ENCODE results near the gene LDB3.
A peak's percentile ranks its signal among the peaks of the same experiment; 100 is the strongest.

Gene LDB3

DNA sequence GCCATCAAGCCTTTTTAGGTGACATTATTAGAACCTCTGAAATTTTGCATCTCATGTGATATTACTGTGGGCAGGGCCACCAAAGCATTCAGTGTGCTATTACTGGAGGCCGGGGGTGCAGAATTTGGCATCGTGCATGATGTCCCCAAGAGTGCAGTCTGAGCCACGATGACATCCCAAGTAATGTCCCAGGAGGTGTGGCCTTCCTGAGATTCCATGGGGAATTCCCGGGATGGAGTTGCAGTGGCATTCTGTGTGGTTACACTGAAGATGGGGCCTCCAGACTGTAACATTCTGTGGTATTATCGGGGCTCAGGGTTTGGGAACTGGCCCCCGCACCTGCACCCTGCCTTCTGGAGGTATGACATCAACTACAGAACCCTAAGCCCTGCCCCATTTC lies 9.1 kb downstream of the LDB3 start:
- DNase-seq (ENCODE audit: low read depth), result no peak
- TF ChIP-seq, protein P1, sequence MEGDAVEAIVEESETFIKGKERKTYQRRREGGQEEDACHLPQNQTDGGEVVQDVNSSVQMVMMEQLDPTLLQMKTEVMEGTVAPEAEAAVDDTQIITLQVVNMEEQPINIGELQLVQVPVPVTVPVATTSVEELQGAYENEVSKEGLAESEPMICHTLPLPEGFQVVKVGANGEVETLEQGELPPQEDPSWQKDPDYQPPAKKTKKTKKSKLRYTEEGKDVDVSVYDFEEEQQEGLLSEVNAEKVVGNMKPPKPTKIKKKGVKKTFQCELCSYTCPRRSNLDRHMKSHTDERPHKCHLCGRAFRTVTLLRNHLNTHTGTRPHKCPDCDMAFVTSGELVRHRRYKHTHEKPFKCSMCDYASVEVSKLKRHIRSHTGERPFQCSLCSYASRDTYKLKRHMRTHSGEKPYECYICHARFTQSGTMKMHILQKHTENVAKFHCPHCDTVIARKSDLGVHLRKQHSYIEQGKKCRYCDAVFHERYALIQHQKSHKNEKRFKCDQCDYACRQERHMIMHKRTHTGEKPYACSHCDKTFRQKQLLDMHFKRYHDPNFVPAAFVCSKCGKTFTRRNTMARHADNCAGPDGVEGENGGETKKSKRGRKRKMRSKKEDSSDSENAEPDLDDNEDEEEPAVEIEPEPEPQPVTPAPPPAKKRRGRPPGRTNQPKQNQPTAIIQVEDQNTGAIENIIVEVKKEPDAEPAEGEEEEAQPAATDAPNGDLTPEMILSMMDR (IDR thresholded peaks at IDR 0.05; ENCODE audit: insufficient read depth, low read depth, low read length, missing control alignments), result no peak
- no peak overlapping the region for H3K4me3 ChIP-seq (ENCODE audit: low read depth, low read length)

DNA sequence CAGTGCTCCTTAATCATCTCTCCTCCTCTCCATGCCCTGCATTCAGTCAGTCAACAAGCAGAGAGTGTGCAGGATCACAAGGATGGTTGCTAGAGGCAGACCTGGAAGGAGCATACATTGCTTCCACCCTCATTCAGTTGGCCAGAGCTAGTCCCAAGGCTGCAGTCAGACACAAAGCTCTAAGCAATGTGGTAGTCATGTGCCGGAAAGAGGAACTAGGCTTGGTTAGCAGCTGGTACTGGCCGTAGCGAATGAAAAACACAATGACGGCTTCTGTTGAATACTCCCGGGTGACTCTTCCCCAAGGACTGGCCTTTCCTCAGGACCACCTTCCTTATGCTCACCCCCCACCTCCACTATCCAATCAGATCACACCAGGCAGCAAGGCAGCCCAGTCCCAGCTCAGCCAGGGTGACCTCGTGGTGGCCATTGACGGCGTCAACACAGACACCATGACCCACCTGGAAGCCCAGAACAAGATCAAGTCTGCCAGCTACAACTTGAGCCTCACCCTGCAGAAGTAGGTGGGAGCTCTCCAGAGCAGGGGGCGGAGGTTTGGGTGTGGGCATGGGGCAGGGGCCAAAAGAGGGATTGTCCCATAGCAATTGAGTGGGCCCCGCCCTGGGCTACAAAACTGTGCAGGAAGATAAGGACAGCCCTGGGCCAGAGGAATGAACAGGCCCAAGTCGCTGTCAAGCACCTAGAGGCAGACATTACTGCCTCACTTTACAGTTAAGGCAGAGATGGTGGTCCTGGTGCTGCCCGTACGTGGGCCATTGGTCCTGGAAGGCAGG lies 10.9 kb downstream of the LDB3 start:
- TF ChIP-seq, protein P1 (IDR thresholded peaks at IDR 0.05; ENCODE audit: insufficient read depth, low read depth, low read length, missing control alignments), result no peak
- no peak overlapping the region for H3K4me3 ChIP-seq (ENCODE audit: low read depth, low read length)
- peak; percentile 37 for DNase-seq (ENCODE audit: low read depth)

- H3K4me3 ChIP-seq (ENCODE audit: low read depth, low read length), result no peak overlapping the region
- TF ChIP-seq, protein P1 (IDR thresholded peaks at IDR 0.05; ENCODE audit: insufficient read depth, low read depth, low read length, missing control alignments), result no peak
- DNase-seq (ENCODE audit: low read depth), result no peak
Observed at GRCh38 chr10:86681047-86681446, 12.7 kb downstream of the LDB3 start.

DNA sequence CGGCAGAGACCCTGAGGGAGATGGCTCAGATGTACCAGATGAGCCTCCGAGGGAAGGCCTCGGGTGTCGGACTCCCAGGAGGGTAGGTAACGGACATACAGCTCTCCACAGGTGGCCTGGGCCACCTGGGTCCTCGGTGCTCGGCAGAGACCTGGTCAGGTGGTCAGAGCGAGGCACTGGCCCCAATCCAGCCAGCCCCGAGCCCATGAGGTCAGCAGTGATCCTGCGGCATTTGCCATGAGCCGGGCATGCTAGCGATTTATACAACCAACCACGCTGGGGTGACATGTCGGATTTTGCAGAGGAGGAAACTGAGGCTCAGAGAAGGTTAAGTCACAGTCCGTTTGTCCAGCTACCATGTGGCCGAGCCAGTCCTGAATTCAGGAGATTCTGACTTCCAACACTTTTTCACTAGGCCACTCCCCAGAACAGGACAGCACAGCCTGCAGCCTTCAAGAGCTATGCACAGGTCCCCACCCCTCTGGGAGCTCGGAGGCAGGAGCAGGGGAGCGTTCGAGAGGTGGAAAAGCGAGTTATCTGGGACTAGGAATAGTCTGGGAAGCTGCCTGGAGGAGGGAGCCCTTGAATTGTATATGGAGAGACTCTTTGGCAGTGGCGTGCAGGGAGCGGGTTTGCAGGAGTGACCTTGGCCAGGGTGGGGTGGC lies 13.5 kb downstream of the LDB3 start:
- TF ChIP-seq, protein P1 (IDR thresholded peaks at IDR 0.05; ENCODE audit: insufficient read depth, low read depth, low read length, missing control alignments), result no peak
- no peak overlapping the region for H3K4me3 ChIP-seq (ENCODE audit: low read depth, low read length)
- no peak for DNase-seq (ENCODE audit: low read depth)

- no peak for DNase-seq (ENCODE audit: low read depth)
- H3K4me3 ChIP-seq (ENCODE audit: low read depth, low read length), result no peak overlapping the region
- TF ChIP-seq, protein P1 (IDR thresholded peaks at IDR 0.05; ENCODE audit: insufficient read depth, low read depth, low read length, missing control alignments), result no peak
Observed at GRCh38 chr10:86682675-86683074, 14.4 kb downstream of the LDB3 start.

DNA sequence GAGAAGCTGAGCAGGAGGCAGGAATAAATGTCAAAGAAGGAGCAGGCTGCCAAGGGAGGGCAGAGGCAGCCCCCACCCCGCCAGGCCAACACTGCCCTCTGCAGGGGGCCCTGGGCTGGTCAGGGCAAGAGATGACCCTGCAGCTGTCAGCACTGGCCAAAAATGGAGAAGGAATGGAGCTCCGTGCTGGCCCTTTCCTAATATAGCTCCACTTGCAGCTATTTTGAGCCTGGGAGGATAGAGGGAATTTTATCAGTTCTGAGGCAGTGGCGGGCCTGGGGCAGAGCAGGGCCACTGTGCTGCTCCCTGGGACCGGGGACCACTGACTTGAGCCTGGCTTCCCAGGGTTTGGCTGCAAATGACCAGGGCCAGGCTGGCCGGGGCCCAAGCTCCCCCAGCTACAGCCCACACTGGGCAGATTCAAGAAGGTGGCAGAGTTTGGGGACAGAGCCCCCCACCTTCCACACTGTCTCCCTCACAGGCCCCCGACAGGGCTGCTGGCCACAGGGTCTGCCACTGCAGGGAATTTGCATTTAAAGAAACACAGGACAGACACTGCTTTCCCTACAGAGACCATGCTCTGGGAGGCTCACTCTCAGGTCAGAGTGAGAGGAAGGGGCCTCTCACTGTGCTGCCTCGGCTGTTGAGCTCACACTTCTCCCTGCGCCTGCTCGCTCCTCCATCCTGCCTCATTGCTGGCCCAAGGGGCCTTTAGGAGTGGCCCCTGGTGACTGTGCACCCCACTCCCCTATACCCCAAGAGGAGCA lies 16.2 kb downstream of the LDB3 start:
- no peak overlapping the region for H3K4me3 ChIP-seq (ENCODE audit: low read depth, low read length)
- TF ChIP-seq, protein P1 (IDR thresholded peaks at IDR 0.05; ENCODE audit: insufficient read depth, low read depth, low read length, missing control alignments), result no peak
- no peak for DNase-seq (ENCODE audit: low read depth)

Measured in GM12865 (cell line).